H9 (cell line): ENCODE data around the gene PREP. TPM values are rescaled to one million over a fixed set of nuclear protein-coding genes. Genes with fewer than 3 reads are reported as not detected.

Experiments
- DNase-seq: peaks from one replicate; pipeline ENCODE4 v3.0.0-alpha.2; 2017
- H2AFZ ChIP-seq: one replicate; pipeline ENCODE4 v1.6.1; 2013; ENCODE audit warnings: mild to moderate bottlenecking, low read length, control low read depth, moderate library complexity
- H2AK5ac ChIP-seq: 2 replicates; pipeline ENCODE4 v1.6.1; 2013; ENCODE audit warnings: low read length, control low read depth, mixed read lengths; ENCODE audit not compliant: insufficient read length
- H2BK120ac ChIP-seq: one replicate; pipeline ENCODE4 v1.6.1; 2013; ENCODE audit warnings: low read depth, mild to moderate bottlenecking, low read length, control low read depth, inconsistent platforms; ENCODE audit not compliant: poor library complexity, severe bottlenecking
- H2BK12ac ChIP-seq: 2 replicates; pipeline ENCODE4 v1.6.1; 2013; ENCODE audit warnings: low read length, control low read depth, mixed read lengths, low read depth; ENCODE audit not compliant: insufficient read length
- H2BK15ac ChIP-seq: 2 replicates; pipeline ENCODE4 v1.6.1; 2013; ENCODE audit warnings: low read depth, low read length, control low read depth
- H2BK20ac ChIP-seq: one replicate; pipeline ENCODE4 v1.6.1; 2013; ENCODE audit warnings: low read depth, mild to moderate bottlenecking, low read length, control low read depth, inconsistent platforms; ENCODE audit not compliant: poor library complexity, severe bottlenecking
- H2BK5ac ChIP-seq: 2 replicates; pipeline ENCODE4 v1.6.1; 2013; ENCODE audit warnings: low read length, control low read depth, mixed read lengths; ENCODE audit not compliant: insufficient read length
- H3K14ac ChIP-seq: 2 replicates; pipeline ENCODE4 v1.6.1; 2013; ENCODE audit warnings: low read length, control low read depth; ENCODE audit not compliant: insufficient read depth
- H3K18ac ChIP-seq: 2 replicates; pipeline ENCODE4 v1.6.1; 2013; ENCODE audit warnings: low read depth, mild to moderate bottlenecking, mixed read lengths, low read length, control low read depth; ENCODE audit not compliant: insufficient read length
- H3K23ac ChIP-seq: 2 replicates; pipeline ENCODE4 v1.6.1; 2013; ENCODE audit warnings: low read length, control low read depth, mixed read lengths, low read depth; ENCODE audit not compliant: insufficient read length
- H3K23me2 ChIP-seq: 2 replicates; pipeline ENCODE4 v1.6.1; 2013; ENCODE audit warnings: low read depth, mild to moderate bottlenecking, mixed read lengths, low read length, control low read depth; ENCODE audit not compliant: insufficient read length, poor library complexity, severe bottlenecking
- H3K27ac ChIP-seq: 2 replicates; pipeline ENCODE4 v1.5.1; 2013; ENCODE audit warnings: low read length, control low read depth, mixed read lengths, low read depth; ENCODE audit not compliant: insufficient read length
- H3K27me3 ChIP-seq: 2 replicates; pipeline ENCODE4 v1.6.1; 2013; ENCODE audit warnings: low read length, control low read depth, inconsistent platforms; ENCODE audit not compliant: insufficient read depth
- H3K4ac ChIP-seq: 2 replicates; pipeline ENCODE4 v1.6.1; 2013; ENCODE audit warnings: low read depth, mild to moderate bottlenecking, control low read depth, inconsistent platforms, low read length, moderate library complexity
- H3K4me1 ChIP-seq: 2 replicates; pipeline ENCODE4 v1.6.1; 2013; ENCODE audit warnings: low read length, control low read depth, inconsistent platforms; ENCODE audit not compliant: insufficient read depth
- H3K4me2 ChIP-seq: 2 replicates; pipeline ENCODE4 v1.6.1; 2013; ENCODE audit warnings: low read length, control low read depth, mixed read lengths; ENCODE audit not compliant: insufficient read length, insufficient read depth
- H3K56ac ChIP-seq: 2 replicates; pipeline ENCODE4 v1.6.1; 2013; ENCODE audit warnings: low read depth, mild to moderate bottlenecking, mixed read lengths, low read length, control low read depth; ENCODE audit not compliant: insufficient read length
- H3K79me1 ChIP-seq: 2 replicates; pipeline ENCODE4 v1.6.1; 2013; ENCODE audit warnings: low read depth, mild to moderate bottlenecking, moderate library complexity, low read length, control low read depth, inconsistent platforms; ENCODE audit not compliant: insufficient read depth, poor library complexity, severe bottlenecking
- H3K79me2 ChIP-seq: 2 replicates; pipeline ENCODE4 v1.6.1; 2013; ENCODE audit warnings: low read length, control low read depth, inconsistent platforms; ENCODE audit not compliant: insufficient read depth
- H3K9ac ChIP-seq: 2 replicates; pipeline ENCODE4 v1.6.1; 2013; ENCODE audit warnings: low read length, control low read depth, mixed read lengths; ENCODE audit not compliant: insufficient read length; ENCODE audit errors: extremely low read depth
- H3K9me3 ChIP-seq: one replicate; pipeline ENCODE4 v1.6.1; 2013; ENCODE audit warnings: low read depth, low read length, inconsistent platforms; ENCODE audit not compliant: control insufficient read depth
- H3T11ph ChIP-seq: one replicate; pipeline ENCODE4 v1.6.1; 2013; ENCODE audit warnings: mild to moderate bottlenecking, low read length, control low read depth, inconsistent platforms
- H4K20me1 ChIP-seq: one replicate; pipeline ENCODE4 v1.6.1; 2013; ENCODE audit not compliant: control insufficient read depth, insufficient read length, insufficient read depth
- H4K5ac ChIP-seq: 2 replicates; pipeline ENCODE4 v1.6.1; 2013; ENCODE audit warnings: low read depth, mild to moderate bottlenecking, mixed read lengths, low read length, control low read depth; ENCODE audit not compliant: insufficient read length
- H4K8ac ChIP-seq: replicated peaks from 2 replicates; pipeline ENCODE4 v1.6.1; 2013; ENCODE audit warnings: low read length, control low read depth, mixed read lengths, low read depth; ENCODE audit not compliant: insufficient read length
- H4K91ac ChIP-seq: 2 replicates; pipeline ENCODE4 v1.6.1; 2013; ENCODE audit warnings: low read depth, mild to moderate bottlenecking, moderate library complexity, mixed read lengths, low read length, control low read depth; ENCODE audit not compliant: insufficient read length
- H3K27ac Mint-ChIP-seq, 3 experiments: 2 replicates in 2 of 3; 3 replicates in 1 of 3; pipeline ENCODE4 v1.8.0; 2020 to 2021; ENCODE audit warnings: mixed read lengths in 3 of 3, mild to moderate bottlenecking in 1 of 3, moderate library complexity in 1 of 3
- H3K27me3 Mint-ChIP-seq: 2 replicates; pipeline ENCODE4 v1.8.0; 2021; ENCODE audit warnings: low read depth, mild to moderate bottlenecking, moderate library complexity, mixed read lengths
- H3K36me3 Mint-ChIP-seq, 3 experiments: 2 replicates in 2 of 3; 3 replicates in 1 of 3; pipeline ENCODE4 v1.8.0; 2020 to 2021; ENCODE audit warnings: low read depth in 3 of 3, mixed read lengths in 3 of 3; ENCODE audit not compliant: insufficient read depth in 1 of 3
- H3K4me1 Mint-ChIP-seq, 2 experiments: 2 replicates each; pipeline ENCODE4 v1.8.0; 2020; ENCODE audit warnings: mixed read lengths in 2 of 2
- H3K4me3 Mint-ChIP-seq, 2 experiments: 2 replicates in 1 of 2; 3 replicates in 1 of 2; pipeline ENCODE4 v1.8.0; 2020 to 2021; ENCODE audit warnings: mild to moderate bottlenecking in 2 of 2, mixed read lengths in 2 of 2, moderate library complexity in 1 of 2
- H3K9me3 Mint-ChIP-seq, 2 experiments: 2 replicates in 1 of 2; 3 replicates in 1 of 2; pipeline ENCODE4 v1.8.0; 2020; ENCODE audit warnings: mild to moderate bottlenecking in 2 of 2, mixed read lengths in 2 of 2, moderate library complexity in 1 of 2
- CTCF ChIP-seq: fragments of 200-600 bp; sonication (generic); conservative IDR thresholded peaks from 3 replicates; pipeline ENCODE4 v1.8.0; 2021; ENCODE audit warnings: antibody characterized with exemption, mild to moderate bottlenecking
- WGBS: extraction: QIAGEN DNeasy Blood & Tissue Kit; methylation state at CpG from one replicate; pipeline ENCODE4 v1.1.7; 2013; ENCODE audit warnings: missing lambda C conversion rate, low lambda C conversion rate, mixed read lengths; ENCODE audit not compliant: insufficient read length; ENCODE audit errors: extremely low coverage; 5-methylcytosine and 5-hydroxymethylcytosine counted together
- total RNA-seq: library from RNA; stranded (reverse); gene quantifications from 2 replicates; pipeline ENCODE4 v1.2.1, GENCODE V29; 2021

The PREP gene
- total RNA-seq, 1 experiment from 2014 or later: 54.0 TPM

DNA sequence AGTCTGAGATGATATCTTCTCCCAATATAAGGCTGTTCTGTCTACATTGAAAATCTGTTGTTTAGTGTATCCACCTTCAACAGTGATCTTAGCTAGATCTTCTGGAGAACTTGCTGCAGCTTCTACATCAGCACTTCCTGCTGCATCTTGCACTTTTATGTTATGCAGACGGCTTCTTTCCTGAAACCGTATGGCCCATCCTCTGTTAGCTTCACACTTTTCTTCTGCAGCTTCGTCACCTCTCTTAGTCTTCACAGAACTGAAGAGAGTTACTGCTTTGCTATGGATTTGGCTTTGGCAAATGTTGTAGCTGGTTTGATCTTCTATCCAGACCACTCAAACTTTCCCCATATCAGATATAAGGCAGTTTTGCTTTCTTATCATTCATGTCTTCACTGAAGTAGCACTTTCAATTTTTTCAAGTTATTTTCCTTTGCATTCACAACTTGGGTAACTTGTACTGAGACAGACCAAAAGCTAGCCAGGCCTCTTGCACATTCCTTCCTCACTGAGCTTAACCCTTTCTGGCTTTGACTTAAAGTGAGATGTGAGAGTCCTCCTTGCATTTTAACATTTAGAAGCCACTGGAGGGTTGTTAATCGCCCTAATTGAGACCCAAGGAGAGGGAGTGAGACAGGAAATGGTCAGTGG is 110.1 kb downstream of the PREP start:
- H4K5ac ChIP-seq: no peak overlapping the region
- no peak overlapping the region for H2BK15ac ChIP-seq
- H2BK20ac ChIP-seq: no peak overlapping the region
- H3K18ac ChIP-seq: no peak overlapping the region
- no peaks in the 10 kb centered on the region for H3K9me3 ChIP-seq
- no peak for TF ChIP-seq CTCF
- no peaks in the 10 kb centered on the region for H3K79me1 ChIP-seq
- no peaks in the 10 kb centered on the region for H3K4me1 Mint-ChIP-seq
- H3K79me2 ChIP-seq: no peaks in the 10 kb centered on the region
- no peak overlapping the region for H4K8ac ChIP-seq
- H4K20me1 ChIP-seq: no peaks in the 10 kb centered on the region
- H4K91ac ChIP-seq: no peak overlapping the region
- no peak overlapping the region for H3K56ac ChIP-seq
- H3K14ac ChIP-seq: no peak overlapping the region
- H3K4ac ChIP-seq: no peak overlapping the region
- no CpG with 5 or more reads among the region's 4 CpGs for WGBS
- H2AFZ ChIP-seq: no peak overlapping the region
- H2BK5ac ChIP-seq: no peak overlapping the region
- peaks cover 6 to 21% (median 6%) of the 10 kb centered on the region in 3 experiments for H3K36me3 Mint-ChIP-seq
- H3K23ac ChIP-seq: no peak overlapping the region
- no peak overlapping the region for H2AK5ac ChIP-seq
- no peak overlapping the region for H3K27ac ChIP-seq
- no peak overlapping the region for H2BK12ac ChIP-seq
- no peak overlapping the region for H3K9ac ChIP-seq
- H3K4me2 ChIP-seq: no peak overlapping the region
- H3K27me3 Mint-ChIP-seq: no peaks in the 10 kb centered on the region
- no peak overlapping the region for H3T11ph ChIP-seq
- no peak overlapping the region for H2BK120ac ChIP-seq
- H3K23me2 ChIP-seq: no peaks in the 10 kb centered on the region
- no peaks in the 10 kb centered on the region for H3K4me1 ChIP-seq
- no peaks in the 10 kb centered on the region for H3K27me3 ChIP-seq
- no peak overlapping the region for H3K4me3 Mint-ChIP-seq
- no peak overlapping the region for H3K27ac Mint-ChIP-seq
- DNase-seq: no peak
- no peaks in the 10 kb centered on the region for H3K9me3 Mint-ChIP-seq
